G401.6 (cell line): ENCODE measurements around the gene MRPL18.
"Not testable (repeated sequence)": the region's sequence is repeated elsewhere in the genome, so short reads cannot be mapped to it uniquely, and the experiment has no call there.

Source experiments
- FAIRE-seq: peaks from 2 replicates; lab custom pipeline; 2012; peaks lifted over from hg19 to GRCh38; lab: Jason Lieb, UNC

MRPL18 gene

GRCh38 chr6:159817951-159818739 lies 27.9 kb downstream of the MRPL18 start:
- FAIRE-seq: no peak

- no peak for FAIRE-seq
Observed at GRCh38 chr6:159819098-159819497, 28.8 kb downstream of the MRPL18 start.

- no peak for FAIRE-seq
Observed at GRCh38 chr6:159819932-159820640, 29.8 kb downstream of the MRPL18 start.

GRCh38 chr6:159821122-159821521 lies 30.9 kb downstream of the MRPL18 start:
- no peak for FAIRE-seq

- FAIRE-seq: no peak
Observed at GRCh38 chr6:159821726-159822125, 31.5 kb downstream of the MRPL18 start.

GRCh38 chr6:159823953-159824352 lies 33.7 kb downstream of the MRPL18 start:
- FAIRE-seq: no peak

DNA sequence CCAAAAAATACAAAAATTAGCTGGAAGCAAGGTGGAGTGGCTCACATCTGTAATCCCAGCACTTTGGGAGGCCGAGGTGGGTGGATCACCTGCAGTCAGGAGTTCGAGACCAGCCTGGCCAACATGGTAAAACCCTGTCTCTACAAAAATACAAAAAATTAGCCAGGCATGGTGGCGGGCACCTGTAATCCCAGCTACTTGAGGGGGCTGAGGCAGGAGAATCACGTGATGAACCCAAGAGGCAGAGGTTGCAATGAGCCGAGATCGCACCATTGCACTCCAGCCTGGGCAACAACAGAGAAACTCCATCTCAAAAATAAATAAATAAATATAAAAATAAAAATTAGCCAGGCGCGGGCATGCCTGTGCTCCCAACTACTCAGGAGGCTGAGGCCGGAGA lies 34.4 kb downstream of the MRPL18 start:
- FAIRE-seq: not testable (repeated sequence)

GRCh38 chr6:159826004-159826403 lies 35.7 kb downstream of the MRPL18 start:
- no peak for FAIRE-seq

- no peak for FAIRE-seq
Observed at GRCh38 chr6:159826968-159827647, 36.8 kb downstream of the MRPL18 start.

DNA sequence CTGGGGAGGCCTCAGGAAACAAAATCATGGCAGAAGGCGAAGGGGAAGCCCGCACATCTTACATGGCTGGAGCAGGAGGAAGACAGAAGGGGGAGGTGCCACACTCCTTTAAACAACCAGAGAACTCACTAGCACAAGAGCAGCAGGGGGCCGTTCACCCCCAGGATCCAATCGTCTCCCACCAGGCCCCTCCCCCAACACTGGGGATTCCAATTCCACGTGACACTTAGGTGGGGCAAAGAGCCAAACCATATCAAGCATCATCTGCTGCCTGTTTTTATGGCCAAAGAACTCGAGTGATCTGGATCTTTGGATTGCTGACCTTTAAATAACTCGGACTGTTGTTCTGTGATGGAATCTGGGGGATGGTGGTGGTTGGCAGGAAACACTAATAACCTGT lies 37.8 kb downstream of the MRPL18 start:
- FAIRE-seq: no peak

DNA sequence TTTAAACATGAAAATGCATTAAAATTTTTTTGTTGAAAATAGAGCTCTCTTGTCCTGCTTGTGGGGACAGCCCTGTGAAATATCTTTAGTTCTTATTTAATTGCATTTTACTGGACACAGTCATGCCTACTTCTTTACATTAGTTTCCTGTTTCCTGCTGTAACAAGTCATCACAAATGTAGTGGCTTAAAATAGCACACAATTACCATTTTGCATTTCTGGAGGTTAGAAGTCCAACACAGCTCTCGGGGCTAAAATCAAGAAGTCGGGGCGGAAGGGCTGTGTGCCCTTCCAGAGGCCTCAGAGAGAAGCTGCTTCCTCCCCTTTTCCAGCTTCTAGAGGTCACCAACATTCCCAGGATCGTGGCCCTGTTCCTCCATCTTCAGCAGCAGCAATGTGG lies 39.3 kb downstream of the MRPL18 start:
- FAIRE-seq: no peak

DNA sequence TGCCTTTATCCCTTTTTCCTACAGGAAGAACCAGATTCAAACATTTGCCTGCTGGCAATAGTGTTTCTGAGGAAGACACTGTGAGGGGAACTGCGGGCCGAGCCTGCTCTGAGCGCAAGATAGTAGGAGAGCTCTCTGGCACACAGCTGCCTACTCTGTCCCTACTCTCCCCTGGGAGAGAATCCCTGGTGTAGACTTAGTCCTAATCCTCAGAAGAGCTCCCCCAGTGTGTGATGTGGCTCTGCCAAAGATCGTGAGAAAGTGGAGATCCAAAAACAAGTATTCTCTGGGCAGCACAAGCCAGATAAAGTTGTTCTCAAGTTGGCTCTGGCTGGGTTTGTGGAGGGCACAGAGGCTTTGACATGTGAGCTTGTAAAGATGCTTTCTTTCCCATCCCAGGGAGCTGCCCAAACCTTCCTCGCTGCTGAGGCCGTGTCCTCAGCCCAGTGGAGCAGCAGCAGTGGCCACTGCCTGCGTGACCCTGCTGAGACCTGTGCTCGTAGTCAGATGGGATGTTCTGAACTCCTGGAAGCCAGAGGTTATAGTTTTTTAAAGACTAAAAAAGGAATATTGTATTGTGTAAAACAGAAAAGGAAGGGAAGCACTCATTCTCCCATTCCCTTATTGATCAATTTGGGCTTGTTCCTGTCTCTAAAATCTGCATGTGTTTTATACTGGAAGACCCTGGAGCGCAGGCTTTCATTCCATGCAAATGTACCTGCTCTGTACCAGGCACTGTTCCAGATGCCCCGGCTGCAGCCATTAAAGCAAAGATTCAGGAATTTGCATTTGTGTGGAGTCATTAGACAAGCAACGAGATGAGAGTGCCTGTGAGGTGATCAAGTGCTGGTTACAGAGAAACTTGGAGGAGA lies 40.5 kb downstream of the MRPL18 start:
- FAIRE-seq: no peak

DNA sequence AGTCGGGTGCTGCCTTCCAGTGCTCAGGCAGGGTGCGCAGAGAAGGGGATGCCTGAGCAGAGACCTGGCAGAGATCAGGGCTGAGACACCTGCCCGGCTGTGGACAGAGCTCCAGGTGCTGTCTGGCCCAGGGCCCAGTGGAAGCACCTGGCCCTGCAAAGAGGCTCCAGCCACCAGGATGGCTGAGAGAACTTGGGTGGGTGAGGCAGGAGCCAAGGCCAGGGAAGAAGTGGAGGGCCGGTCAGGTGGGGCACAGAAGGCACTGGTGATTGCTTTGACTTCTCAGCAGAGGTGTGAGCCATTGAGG lies 41.1 kb downstream of the MRPL18 start:
- FAIRE-seq: no peak

- FAIRE-seq: no peak
Observed at GRCh38 chr6:159832946-159833345, 42.7 kb downstream of the MRPL18 start.

DNA sequence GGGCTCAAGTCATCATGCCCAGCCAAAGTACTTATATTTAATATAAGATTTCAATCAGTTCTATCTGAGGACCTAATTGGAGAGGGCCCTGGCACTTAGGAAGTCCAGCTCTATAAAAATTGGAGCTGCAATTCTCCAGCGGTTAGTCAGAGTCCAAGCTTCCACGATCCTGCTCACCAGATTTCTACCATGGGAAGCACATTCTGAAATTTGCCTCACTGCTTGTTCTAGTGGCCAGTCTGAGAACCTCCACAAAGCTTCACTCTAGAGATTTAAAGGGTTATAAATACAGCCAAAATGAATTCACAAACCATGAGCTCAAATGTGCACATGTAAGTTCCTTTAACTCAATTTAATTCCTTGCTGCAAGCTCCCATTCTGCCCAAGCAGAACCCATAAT lies 43.3 kb downstream of the MRPL18 start:
- FAIRE-seq: no peak

GRCh38 chr6:159833997-159834603 lies 43.8 kb downstream of the MRPL18 start:
- FAIRE-seq: no peak

DNA sequence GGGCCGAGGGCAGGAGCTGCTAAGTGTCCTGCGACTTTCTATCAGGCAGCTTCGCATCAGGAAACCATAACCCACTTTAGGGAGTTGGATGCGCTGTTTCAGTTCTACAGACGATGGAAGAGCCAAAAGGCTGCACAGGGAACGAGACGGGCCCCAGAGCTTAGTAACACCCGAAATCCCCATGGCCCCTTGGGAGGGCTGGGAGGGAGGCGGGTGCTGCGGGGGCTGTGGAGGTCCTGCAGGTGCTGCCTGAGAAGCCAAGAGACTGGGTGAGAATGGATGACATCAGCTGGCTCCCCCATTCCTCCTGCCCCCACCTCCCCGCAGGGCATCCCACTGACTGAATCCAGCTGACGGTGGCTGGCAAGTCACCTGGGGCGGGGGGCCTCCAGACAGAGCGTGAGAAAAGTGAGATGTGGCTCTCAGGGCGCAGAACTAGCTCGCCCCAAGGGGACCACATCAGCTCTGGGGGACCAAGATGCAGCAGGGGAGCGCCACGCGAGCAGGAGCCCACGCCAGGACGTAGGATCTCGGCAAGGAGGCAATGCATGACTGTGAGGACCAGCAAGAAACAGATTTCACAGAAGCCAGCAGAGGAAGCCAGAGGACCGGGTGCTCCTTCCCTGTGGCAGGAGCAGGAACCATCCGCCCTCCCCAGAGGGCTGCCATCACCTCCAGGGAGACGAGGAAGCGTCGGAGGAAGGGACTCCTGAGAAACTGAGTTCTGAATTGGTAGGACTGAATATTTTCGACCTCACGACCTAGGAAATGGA lies 46.6 kb downstream of the MRPL18 start:
- no peak for FAIRE-seq

DNA sequence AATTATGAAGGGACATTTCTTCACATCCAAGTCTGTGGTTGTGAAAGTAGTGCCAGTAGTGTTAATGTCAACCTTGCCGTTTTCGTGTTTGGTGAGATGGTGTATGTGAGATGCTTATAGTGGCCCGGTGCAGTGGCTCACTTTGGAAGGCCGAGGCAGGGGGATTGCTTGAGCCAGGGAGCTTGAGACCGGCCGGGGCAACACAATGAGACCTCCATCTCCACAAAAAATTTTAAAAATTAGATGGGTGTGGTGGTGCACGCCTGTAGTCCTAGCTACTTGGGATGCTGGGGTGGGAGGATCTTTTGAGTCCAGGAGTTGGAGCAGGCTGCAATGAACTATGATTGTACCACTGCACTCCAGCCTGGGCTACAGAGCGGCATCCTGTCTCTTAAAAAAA lies 47.2 kb downstream of the MRPL18 start:
- no peak for FAIRE-seq

GRCh38 chr6:159838020-159838744 lies 47.9 kb downstream of the MRPL18 start:
- FAIRE-seq: no peak

DNA sequence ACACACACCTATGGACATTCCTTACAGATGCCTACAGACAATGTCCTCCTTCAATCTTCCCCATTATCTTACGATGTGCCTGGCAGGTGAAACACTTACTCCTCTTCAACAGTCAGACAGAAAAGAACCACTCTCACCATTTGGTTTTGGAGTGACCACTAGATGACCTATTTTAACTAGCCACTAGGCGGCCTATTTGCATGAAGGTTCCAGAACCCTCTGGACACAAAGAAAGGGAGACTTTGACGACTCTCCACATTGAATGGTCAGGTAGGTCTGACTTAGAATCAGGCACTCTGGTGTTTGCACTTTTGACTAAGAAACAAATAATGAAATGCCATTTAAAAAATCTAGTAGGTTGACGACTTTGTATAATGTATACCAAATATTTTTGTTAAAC lies 51.8 kb downstream of the MRPL18 start:
- FAIRE-seq: no peak
